Measurements from ENCODE around the gene NBR1. TPM values are rescaled to one million over a fixed set of nuclear protein-coding genes. Genes with fewer than 3 reads are reported as not detected.

NBR1 gene
- total RNA-seq, 1 experiment from 2014 or later: 60.8 TPM

- Histone ChIP-seq H3K36me3 (ENCODE audit: control insufficient read depth in 1 of 2, insufficient read depth in 2 of 2, low read length in 2 of 2) (peaks cover 6 to 18% of the 10 kb centered on the region in 2 experiments; a peak in 3 of 4 replicates), H4K20me1 (ENCODE audit: insufficient read depth) (no peaks in the 10 kb centered on the region), H3K9ac (ENCODE audit: low read length) (no peak overlapping the region), H3K27me3 (ENCODE audit: insufficient read depth, low read length) (no peaks in the 10 kb centered on the region), H3K4me1 (ENCODE audit: control insufficient read depth in 1 of 2, insufficient read depth in 2 of 2, low read length in 2 of 2) (no peaks in the 10 kb centered on the region), H3K79me2 (ENCODE audit: insufficient read depth, low read length) (no peaks in the 10 kb centered on the region), H3K4me2 (ENCODE audit: low read length) (no peak overlapping the region), H2AFZ (ENCODE audit: low read depth, low read length, poor library complexity, severe bottlenecking) (no peak overlapping the region), H3K4me3 (replicated peaks in 1 of 2; ENCODE audit: low read depth in 1 of 2, low read length in 2 of 2) (no peak overlapping the region), H3K27ac (ENCODE audit: low read depth, low read length) (no peak overlapping the region), H3K9me3 (ENCODE audit: control insufficient read depth in 1 of 2, insufficient read depth in 1 of 2, low read depth in 1 of 2, low read length in 2 of 2) (no peaks in the 10 kb centered on the region), H3K9me2 (ENCODE audit: insufficient read depth) (no peaks in the 10 kb centered on the region)
- ChIA-PET RAD21 (ENCODE audit: low non-redundant PET in 1 of 2, low total read pairs in 2 of 2, uncharacterized antibody in 2 of 2, unreplicated experiment in 2 of 2) (interaction anchor here in 1 of 2 experiments (0.7 kb wide), 1 partner anchor 1838 kb away, joined by 3 read pairs; no protein-coding TSS in a partner anchor), POLR2A (interaction anchor here (0.6 kb wide), 1 partner anchor 614 kb away, joined by 3 read pairs; no protein-coding TSS in a partner anchor), CTCF (no interaction called here)
- no TSS peak for BruUV-seq (replicated peaks)
- DNase-seq (ENCODE audit: low read depth, low spot score): no peak
- no peak for TF ChIP-seq EZH2 (IDR thresholded peaks at IDR 0.05)
- TF ChIP-seq ELF1 (IDR thresholded peaks at IDR 0.05; ENCODE audit: borderline replicate concordance, low read depth): no peak
- TF ChIP-seq ZNF274 (IDR thresholded peaks at IDR 0.05; ENCODE audit: low read depth, low read length): no peak
- TF ChIP-seq CEBPB (IDR thresholded peaks at IDR 0.05; ENCODE audit: low read depth): no peak
- TF ChIP-seq RAD21 (IDR thresholded peaks at IDR 0.05; ENCODE audit: low read depth): no peak
- TF ChIP-seq JUND (IDR thresholded peaks at IDR 0.05): no peak
- no peak for TF ChIP-seq EGR1 (IDR thresholded peaks at IDR 0.05; ENCODE audit: low read depth)
- no peak for TF ChIP-seq YY1 (IDR thresholded peaks at IDR 0.05; ENCODE audit: extremely low read depth, insufficient replicate concordance, low read depth, low read length)
- TF ChIP-seq ZFX (IDR thresholded peaks at IDR 0.05): no peak
- TF ChIP-seq, protein P1, sequence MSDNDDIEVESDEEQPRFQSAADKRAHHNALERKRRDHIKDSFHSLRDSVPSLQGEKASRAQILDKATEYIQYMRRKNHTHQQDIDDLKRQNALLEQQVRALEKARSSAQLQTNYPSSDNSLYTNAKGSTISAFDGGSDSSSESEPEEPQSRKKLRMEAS (IDR thresholded peaks at IDR 0.05): no peak
- no peak for TF ChIP-seq EZH2phosphoT487 (IDR thresholded peaks at IDR 0.05; ENCODE audit: borderline replicate concordance)
- TF ChIP-seq SP1 (IDR thresholded peaks at IDR 0.05; ENCODE audit: low read depth): no peak
- TF ChIP-seq, protein P2, sequence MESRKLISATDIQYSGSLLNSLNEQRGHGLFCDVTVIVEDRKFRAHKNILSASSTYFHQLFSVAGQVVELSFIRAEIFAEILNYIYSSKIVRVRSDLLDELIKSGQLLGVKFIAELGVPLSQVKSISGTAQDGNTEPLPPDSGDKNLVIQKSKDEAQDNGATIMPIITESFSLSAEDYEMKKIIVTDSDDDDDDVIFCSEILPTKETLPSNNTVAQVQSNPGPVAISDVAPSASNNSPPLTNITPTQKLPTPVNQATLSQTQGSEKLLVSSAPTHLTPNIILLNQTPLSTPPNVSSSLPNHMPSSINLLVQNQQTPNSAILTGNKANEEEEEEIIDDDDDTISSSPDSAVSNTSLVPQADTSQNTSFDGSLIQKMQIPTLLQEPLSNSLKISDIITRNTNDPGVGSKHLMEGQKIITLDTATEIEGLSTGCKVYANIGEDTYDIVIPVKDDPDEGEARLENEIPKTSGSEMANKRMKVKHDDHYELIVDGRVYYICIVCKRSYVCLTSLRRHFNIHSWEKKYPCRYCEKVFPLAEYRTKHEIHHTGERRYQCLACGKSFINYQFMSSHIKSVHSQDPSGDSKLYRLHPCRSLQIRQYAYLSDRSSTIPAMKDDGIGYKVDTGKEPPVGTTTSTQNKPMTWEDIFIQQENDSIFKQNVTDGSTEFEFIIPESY (IDR thresholded peaks at IDR 0.05; ENCODE audit: extremely low read depth, insufficient replicate concordance, low read length): no peak
- TF ChIP-seq FOSL1 (IDR thresholded peaks at IDR 0.05; ENCODE audit: low read depth): no peak
- TF ChIP-seq REST (IDR thresholded peaks at IDR 0.05; ENCODE audit: low read depth): no peak
- no peak for TF ChIP-seq POLR2A (IDR thresholded peaks at IDR 0.05; ENCODE audit: borderline replicate concordance, extremely low read depth, insufficient read depth, insufficient read length)
- no peak for TF ChIP-seq SRF (IDR thresholded peaks at IDR 0.05; ENCODE audit: low read depth)
- TF ChIP-seq, protein P3, sequence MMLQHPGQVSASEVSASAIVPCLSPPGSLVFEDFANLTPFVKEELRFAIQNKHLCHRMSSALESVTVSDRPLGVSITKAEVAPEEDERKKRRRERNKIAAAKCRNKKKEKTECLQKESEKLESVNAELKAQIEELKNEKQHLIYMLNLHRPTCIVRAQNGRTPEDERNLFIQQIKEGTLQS (IDR thresholded peaks at IDR 0.05): no peak
- TF ChIP-seq TCF7L2 (IDR thresholded peaks at IDR 0.05; ENCODE audit: borderline replicate concordance, extremely low read depth, insufficient read depth, insufficient read length): no peak
- TF ChIP-seq POLR2AphosphoS5 (IDR thresholded peaks at IDR 0.05; ENCODE audit: low read depth, low read length): no peak
- intact Hi-C loops (cut with micrococcal nuclease): no loop called here
- no peak for ATAC-seq
Observed at GRCh38 chr17:43183921-43184320, 12.9 kb downstream of the NBR1 start.
